ENCODE results near the gene NUMA1.

NUMA1 gene

DNA sequence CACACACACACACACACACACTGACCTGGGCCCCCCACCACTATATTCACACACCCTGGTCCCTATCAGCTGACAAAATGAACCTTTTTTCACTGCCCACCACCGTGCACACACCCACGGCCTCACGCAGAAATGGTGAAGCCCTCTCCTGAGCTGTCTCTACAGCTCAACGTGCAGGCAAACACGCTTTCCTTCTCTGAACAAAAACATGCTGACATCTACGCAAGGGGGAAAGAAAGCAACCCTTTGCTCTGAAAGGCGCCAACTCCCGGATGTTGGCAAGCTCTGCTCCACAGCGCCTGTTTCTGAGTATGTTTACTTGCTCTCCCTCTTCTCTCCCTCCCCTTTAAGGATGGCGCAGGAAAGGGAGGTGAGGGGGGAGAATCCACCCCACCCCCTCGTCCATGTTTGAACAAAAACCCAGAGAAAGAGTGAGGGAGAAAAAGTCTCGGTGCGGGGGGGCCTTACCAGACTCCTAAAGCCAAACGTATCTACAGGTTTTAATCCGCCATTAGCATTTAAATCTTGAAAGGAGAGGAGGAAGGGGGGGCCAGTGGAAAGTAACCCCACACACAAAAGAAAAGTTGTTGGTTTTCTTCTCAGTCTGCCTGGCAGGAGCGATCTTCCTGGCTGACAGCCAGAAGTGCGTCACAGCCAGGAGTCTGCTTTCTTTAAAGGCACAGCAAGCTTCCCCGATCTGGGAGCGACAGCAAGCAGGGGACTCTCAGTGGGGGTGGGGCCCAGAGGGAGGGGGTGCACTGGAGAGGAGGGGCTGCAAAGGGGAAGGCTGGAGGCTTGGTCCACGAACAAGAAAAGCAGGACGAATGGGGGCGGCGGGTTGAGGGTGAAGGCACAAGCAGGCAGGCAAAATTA is 39.6 kb downstream of the NUMA1 start:
- TF ChIP-seq CTCF (conservative IDR thresholded peaks at IDR 0.05): no peak
- peak overlapping the region; percentile 100 for H3K27ac ChIP-seq

- peak overlapping the region; percentile 100 for H3K27ac ChIP-seq
- TF ChIP-seq CTCF (conservative IDR thresholded peaks at IDR 0.05): no peak
These were observed 40.4 kb downstream of the NUMA1 start for GRCh38 chr11:72039856-72040401.

DNA sequence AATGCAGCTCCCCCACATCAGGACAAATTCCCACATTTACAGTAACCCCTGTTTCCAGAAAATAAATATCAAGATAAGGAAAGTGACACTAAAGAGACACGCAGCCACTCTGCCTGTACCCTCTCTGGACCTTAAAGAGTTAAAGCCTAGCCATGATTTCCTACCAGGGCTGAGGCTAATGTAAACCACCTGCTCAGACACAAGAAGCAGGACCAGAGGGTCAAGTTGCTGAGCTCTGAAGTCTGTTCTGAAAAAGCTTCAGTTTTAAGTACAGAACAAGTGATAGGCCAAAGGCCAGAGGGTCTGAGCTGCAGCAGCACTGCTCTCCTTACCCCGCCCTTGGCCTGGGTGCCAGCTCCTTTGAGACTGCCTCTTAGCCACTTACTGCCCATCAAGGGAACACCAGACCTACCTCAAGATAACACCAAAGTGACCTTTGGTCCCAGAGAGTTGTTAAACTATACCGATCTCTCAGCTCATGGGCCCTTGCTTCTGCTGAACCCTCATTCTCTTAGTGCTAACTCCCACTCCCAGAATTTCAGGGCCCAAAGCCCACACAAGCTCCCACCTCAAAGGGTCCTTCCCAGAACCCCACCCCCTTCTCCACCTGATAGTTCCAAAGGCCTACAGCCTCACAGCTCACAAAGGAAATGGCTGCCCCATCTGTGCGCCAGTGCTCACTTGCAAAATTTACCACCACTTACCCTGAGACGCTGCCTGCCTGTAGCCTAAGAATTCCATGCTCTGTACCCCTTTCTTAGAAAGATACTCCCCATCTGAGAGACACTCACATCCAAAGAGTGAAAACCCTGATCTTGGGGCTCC is 41.1 kb downstream of the NUMA1 start:
- TF ChIP-seq CTCF (conservative IDR thresholded peaks at IDR 0.05): no peak
- peak overlapping the region; percentile 100 for H3K27ac ChIP-seq

DNA sequence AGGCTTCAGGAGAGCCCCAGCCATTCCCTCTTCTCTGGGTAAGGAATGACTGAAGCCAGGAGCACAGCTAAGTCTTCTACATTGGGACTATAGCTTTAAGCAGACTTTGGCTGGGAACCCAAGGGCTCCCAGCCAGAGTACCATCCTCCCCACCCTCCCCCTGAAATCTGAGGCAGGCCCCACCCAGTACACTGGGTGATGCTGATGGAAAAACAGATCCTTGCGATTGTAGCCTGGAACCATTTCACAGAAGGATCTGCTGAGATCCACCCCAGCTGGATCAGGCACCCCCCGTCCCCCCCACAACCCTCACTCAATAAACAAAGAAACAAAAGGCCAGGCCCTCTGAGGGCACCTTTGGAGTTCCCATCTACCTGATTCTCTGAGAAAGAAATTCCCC is 41.9 kb downstream of the NUMA1 start:
- H3K27ac ChIP-seq: peak overlapping the region; percentile 100
- TF ChIP-seq CTCF (conservative IDR thresholded peaks at IDR 0.05): no peak

- H3K27ac ChIP-seq: peak overlapping the region; percentile 100
- TF ChIP-seq CTCF (conservative IDR thresholded peaks at IDR 0.05): no peak
These were observed 42.6 kb downstream of the NUMA1 start for GRCh38 chr11:72037554-72038311.

DNA sequence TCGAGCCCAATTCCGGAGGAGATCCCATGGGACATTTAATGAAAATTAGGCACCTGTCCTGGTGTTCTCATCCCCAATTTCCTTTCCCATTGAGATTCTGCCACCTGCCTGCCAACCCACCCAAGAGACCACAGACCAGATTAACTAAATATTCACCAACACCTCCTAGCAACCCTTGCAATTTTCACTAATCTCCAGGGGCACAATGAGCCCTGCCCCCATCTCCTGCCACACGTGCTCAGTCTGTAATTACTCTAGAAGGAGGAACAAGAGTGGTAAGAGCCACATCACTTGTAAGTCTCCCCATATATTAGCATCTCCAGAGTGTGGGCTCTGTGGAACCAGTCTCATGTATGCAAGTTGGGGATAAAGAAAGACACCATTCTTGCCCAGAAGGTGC is 43.7 kb downstream of the NUMA1 start:
- H3K27ac ChIP-seq: peak overlapping the region; percentile 100

More for the DNA sequence above, 43.7 kb downstream of the NUMA1 start:
- no peak for TF ChIP-seq CTCF (conservative IDR thresholded peaks at IDR 0.05)

All from VCaP (cell line).